Occipital lobe (tissue), 2 donors: ENCODE data around the gene CXCL9. TPM values are rescaled to one million over a fixed set of nuclear protein-coding genes. Genes with fewer than 3 reads are reported as not detected.
"Not testable (repeated sequence)": the region's sequence is repeated elsewhere in the genome, so short reads cannot be mapped to it uniquely, and the experiment has no call there.

Source experiments
- DNase-seq: peaks from one replicate; lab custom pipeline; 2025; lab: John Stamatoyannopoulos, UW
- total RNA-seq: library from RNA; depleted of rRNA; stranded (reverse); fragments of >200 nt; gene quantifications from one replicate; pipeline ENCODE4 v1.2.3, GENCODE V29; 2014

CXCL9 gene
- total RNA-seq, 1 donor from 2014 or later: not detected

GRCh38 chr4:76012388-76012801, 5.1 kb upstream of the CXCL9 start:
- no peak for DNase-seq

GRCh38 chr4:76011700-76012387, 4.5 kb upstream of the CXCL9 start:
- DNase-seq: no peak

DNA sequence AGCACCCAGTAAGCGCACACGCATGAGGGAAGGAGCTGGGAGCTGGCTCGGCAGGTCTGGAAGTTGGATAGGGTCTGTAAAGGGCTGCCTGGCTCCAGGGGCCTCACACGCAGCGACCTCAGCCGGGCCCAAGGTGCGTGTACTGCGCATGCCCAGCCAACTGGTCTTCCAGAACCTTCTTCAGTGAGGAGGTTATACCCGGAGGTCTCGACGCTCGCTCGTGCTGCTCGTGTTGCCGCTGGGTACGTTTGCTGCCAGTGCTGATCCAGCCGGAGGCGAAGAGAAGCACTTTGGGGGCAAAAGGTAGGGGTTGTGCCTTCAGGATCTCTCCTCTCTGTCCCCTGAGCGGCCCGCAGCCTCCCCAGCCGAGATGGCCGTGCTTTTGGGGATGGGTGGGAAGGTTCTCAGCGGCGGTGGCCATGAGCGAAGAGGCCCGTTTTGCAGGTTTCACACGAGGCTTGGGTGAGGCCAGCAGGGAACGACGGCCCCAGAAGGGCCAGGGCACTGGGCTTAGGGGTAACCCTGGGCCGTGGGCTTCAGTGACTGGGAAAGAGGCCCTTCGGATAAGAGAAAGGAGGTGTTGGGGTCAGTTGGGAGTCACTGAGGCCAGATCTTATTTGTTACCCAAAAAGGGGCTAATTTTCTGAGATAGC, 3.8 kb upstream of the CXCL9 start:
- no peak for DNase-seq

GRCh38 chr4:76010576-76010975, 3.3 kb upstream of the CXCL9 start:
- no peak for DNase-seq

DNA sequence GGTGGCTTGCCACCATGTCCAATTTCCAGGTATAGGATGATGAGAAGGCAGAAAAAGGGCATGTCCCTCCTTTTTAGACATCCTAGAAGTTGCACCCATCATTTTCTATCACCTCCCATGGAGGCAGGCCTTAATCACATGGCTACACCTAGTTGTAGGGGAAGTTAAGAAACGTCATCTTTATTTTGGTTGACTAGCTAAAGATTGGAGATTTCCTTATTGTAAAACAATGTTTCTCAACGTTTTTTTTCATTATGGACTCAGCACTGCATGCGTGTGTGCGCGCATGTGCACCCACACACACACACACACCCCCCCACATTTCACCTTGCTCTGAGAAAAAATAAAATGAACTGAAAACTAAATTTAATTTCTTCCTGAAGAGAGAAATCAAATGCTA, 2.0 kb upstream of the CXCL9 start:
- DNase-seq: no peak

GRCh38 chr4:76003620-76004019, 3.7 kb downstream of the CXCL9 start:
- DNase-seq: no peak

DNA sequence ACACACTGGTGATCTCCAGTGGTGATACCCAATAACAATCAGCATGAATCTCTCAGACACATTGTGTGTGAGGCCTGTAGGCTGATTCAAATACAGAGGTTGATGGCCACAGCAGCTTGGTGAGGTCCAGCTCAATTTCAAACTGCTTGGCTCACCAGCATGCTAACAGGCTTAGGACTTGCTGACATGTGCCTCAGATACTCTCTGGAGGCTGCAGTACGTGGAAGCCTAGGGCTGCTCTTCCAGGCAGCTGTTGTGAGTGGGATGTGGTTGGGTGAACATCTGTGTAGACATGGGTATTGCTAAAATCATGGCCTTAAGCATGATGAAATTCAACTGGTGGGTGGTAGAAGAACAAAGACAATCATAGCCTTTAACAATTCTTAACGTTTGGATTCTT, 4.3 kb downstream of the CXCL9 start:
- no peak for DNase-seq

- no peak for DNase-seq
These were observed 5.1 kb downstream of the CXCL9 start for GRCh38 chr4:76002176-76002575.

GRCh38 chr4:76001700-76002099, 5.6 kb downstream of the CXCL9 start:
- DNase-seq: no peak

- no peak for DNase-seq
These were observed 7.0 kb downstream of the CXCL9 start for GRCh38 chr4:76000279-76000678.

DNA sequence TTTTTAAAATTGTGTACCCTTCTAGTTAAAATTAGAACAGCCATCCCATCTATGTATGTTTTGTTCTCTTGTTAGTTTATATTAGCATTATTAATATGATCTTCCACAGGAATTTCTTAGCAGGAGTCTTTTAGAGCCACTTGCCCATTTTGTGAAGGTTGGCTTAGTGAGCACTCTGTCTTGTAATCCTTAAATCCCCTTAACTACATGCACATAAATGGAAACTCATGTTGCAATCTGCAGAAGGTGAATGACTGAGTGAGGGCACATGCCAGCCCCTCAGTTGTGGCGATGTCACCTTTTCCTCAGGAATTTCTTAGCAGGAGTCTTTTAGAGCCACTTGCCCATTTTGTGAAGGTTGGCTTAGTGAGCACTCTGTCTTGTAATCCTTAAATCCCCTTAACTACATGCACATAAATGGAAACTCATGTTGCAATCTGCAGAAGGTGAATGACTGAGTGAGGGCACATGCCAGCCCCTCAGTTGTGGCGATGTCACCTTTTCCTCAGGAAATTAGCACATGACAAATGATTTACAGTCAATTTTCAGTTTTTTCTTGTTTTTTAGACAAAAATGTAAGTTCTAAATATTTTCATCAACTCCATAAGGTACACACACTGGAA, 8.7 kb downstream of the CXCL9 start:
- not testable (repeated sequence) for DNase-seq

GRCh38 chr4:75997946-75998345, 9.4 kb downstream of the CXCL9 start:
- DNase-seq: no peak

DNA sequence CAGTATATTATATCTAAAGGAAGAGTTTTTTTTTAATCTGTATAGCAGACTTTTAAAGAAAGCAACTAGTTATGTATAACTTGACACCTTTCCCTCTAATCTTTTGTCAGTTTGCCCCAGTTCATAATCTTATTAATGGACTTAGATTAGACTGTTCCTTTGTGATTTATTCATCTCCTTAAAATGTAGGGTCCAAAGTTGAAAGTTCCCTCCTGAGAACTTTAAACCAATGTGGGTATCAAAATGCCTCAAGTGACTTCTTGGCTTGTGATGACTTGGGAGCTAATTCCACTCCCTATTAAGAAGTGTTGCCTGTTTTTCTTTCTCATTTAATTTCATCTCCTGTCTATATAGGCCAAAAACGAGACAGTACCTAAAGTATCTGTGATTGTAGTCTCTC, 10.2 kb downstream of the CXCL9 start:
- no peak for DNase-seq

DNA sequence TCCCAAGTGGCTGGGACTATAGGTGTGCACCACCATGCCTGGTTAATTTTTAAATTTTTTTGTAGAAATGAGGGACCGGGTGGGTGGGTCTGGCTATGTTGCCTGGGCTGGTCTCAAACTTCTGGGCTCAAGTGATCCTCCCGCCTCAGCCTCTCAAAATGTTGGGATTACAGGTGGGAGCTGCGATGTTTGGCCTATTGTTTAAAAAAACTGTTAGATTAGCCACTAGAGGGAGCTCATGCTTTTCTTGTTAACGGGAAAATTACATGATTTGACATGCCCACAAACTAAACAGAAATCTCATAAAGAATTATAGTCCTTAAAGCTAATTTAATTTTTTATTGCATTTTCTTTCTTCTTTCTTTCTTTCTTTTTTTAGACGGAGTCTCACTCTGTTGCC, 11.6 kb downstream of the CXCL9 start:
- DNase-seq: no peak

GRCh38 chr4:75992462-75992861, 14.8 kb downstream of the CXCL9 start:
- DNase-seq: no peak

GRCh38 chr4:75989846-75990528, 17.3 kb downstream of the CXCL9 start:
- no peak for DNase-seq

DNA sequence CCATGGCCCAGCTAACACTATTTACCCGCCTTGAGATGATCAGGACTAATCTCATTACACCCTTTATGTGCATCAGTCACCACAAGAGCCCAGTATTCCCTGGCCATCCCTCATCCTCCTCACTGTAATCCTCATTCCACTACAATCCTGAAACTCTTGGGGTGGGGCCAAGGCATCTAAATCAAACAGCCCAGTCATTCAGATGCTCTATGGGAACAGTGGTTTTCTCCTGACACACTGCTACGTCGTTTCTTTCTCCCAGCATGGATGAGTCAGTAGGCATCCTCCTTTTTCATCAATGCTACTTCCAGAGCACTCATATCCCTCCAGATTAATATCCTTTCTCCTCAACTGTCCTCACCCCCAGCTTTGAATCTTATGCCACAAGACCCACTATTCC, 22.2 kb downstream of the CXCL9 start:
- DNase-seq: no peak

DNA sequence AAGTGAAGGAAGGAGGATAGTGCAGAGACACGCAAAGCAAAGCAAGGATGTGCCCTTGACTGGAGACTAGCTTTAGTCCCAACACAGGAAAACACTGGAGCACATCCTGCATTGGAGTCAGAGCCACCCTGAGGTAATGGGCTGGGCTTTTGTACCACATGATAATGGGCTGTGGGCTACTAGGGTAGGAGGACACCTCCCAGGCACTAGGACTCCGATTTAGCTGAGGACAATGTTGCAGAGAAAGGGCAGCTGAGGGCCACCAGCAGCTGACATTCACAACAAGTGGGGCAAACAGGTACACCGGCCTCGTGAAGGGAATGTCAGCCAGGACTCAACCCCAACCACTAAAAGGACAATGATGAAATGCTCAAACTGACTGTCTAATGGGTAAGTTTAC, 26.7 kb downstream of the CXCL9 start:
- DNase-seq: no peak

GRCh38 chr4:75976177-75976576, 31.1 kb downstream of the CXCL9 start:
- no peak for DNase-seq

- DNase-seq: no peak
These were observed 33.5 kb downstream of the CXCL9 start for GRCh38 chr4:75973766-75974165.

GRCh38 chr4:75968084-75968483, 39.2 kb downstream of the CXCL9 start:
- DNase-seq: no peak

GRCh38 chr4:75963558-75963957, 43.8 kb downstream of the CXCL9 start:
- DNase-seq: no peak
